GM12865 (cell line): ENCODE results near the gene MR1.

Experiments used
- DNase-seq: peaks from one replicate; pipeline ENCODE4 v3.0.0; 2010; ENCODE audit warnings: low read depth
- H3K4me3 ChIP-seq: 2 replicates; pipeline ENCODE4 v1.5.1; 2011; ENCODE audit warnings: mild to moderate bottlenecking, low read depth, low read length, control low read depth
- CTCF ChIP-seq: IDR thresholded peaks from 2 replicates; pipeline ENCODE4 v1.5.1; 2011; ENCODE audit warnings: low read length, control low read depth, low read depth, inconsistent platforms; ENCODE audit not compliant: insufficient read depth; ENCODE audit errors: missing control alignments

The MR1 gene

DNA sequence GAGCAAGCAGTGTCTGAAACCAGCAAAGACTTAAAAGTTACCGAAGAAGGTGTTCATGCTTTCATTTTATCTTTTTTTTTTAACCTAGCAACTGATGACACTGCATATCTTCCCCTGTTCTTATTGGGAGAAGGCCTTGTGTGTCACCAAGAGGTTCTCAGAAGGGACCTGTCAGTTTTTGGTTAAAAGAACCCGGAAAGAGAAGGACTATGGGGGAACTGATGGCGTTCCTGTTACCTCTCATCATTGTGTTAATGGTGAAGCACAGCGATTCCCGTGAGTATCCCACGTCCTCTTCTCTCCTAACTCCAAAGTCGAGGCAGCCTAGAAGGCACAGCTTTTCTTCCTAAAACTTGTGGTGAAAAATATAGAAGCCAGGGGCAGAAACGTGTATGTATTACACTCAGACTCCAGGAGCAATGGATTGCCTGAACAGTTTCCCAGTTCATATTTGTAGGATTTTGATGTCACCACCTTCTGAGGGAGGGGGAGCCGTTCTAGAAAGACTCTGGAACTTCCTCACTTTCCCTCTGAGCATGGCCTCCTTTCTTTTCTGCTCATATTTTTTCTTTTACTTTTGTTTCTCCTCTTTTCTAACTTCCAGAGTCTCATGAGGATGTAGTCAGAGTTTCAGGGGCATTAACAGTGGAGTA, at the start of gene MR1:
Gene MR1, plus strand, starts transcription at position 185 of the 653 bp plus-strand sequence. Its CDS starts 25 bp downstream, at position 210.
- DNase-seq = peak; percentile 93
- H3K4me3 ChIP-seq = peak within 1 kb of the TSS; percentile 78
- no peak for TF ChIP-seq CTCF

GRCh38 chr1:180988253-180988752, 45.5 kb upstream of the MR1 start:
- TF ChIP-seq CTCF = no peak
- H3K4me3 ChIP-seq = no peak overlapping the region
- DNase-seq = no peak

DNA sequence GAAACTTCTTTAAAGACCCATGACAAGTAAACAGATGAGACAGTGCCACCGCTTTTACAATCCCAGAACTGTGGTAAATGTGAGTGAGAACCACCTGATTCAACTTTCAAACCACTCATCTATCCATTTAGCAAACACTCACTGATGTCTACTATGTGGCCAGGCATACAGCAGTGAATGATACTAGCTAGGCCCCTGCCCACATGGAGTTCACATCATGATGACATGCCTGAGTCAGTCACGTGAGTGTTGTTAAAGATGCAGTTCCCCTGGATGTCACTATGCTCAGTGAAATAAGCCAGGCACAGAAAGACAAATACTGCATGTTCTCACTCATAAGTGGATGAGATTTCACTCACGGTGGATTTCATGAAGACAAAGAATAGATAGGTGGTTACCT, 39.5 kb upstream of the MR1 start:
- no peak overlapping the region for H3K4me3 ChIP-seq
- DNase-seq = no peak
- TF ChIP-seq CTCF = no peak

- DNase-seq = no peak
- H3K4me3 ChIP-seq = no peak overlapping the region
- TF ChIP-seq CTCF = no peak
Observed at GRCh38 chr1:180997843-180998504, 35.8 kb upstream of the MR1 start.

DNA sequence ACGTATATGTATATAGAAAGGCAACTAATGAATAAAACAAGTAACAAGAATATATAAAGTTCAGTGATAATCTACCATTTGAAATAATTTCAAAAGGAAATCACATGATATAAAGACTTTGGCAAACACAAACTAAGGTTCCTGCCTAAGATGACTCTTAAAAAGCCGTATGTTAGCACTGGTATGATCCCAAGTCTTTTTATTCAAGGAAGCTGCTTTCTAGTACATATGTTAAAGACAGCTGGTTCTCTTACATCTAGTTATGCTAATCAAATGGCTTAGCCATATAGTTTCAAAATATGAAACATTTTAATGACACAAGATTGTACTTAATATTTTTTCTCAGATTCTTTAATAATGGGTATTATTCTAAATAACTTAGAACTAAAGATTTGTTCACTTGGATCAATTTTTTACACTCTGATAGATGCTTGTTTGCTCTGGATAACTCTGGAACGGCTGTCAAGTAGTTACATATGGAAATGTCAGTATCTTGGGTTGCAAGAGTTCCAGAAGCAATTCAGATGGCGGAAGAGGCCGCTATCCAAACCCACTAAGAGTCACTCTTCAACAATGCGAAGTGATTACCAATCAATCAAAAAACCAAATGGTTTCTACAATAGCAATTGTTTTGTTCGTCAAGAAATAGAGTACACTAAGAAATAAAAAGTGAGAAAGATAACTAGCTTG, 32.5 kb upstream of the MR1 start:
- no peak overlapping the region for H3K4me3 ChIP-seq
- no peak for TF ChIP-seq CTCF
- no peak for DNase-seq

DNA sequence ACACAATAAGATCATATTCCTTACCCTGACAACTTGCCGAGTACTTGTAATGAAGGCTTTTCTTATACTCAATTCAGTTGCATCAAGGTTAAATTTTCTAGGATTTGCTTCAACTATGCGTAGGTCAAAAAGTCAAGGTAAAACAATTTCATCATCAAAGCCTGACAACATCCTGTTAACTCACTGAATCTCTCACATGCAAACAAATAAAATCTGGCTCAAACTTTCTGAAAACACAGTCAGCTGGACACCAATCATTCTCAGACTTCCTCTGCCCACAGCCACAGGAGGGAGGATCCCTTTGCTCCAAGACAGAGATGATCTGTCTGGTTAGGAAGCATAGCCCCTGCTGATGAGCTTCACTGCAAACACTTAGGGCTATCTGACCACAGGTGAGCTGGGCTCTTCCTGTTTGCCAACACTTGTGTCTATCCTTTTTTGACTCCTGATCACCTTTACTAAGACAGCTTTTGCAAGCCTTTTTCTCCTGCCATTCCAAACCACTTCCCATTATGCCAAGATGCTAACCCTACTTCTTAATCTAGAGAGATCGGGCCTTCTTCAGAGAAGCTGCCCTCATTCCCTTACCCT, 31.1 kb upstream of the MR1 start:
- no peak for TF ChIP-seq CTCF
- DNase-seq = no peak
- no peak overlapping the region for H3K4me3 ChIP-seq
